ENCODE results near the gene FAM114A1. TPM values are rescaled to one million over a fixed set of nuclear protein-coding genes. Genes with fewer than 3 reads are reported as not detected.

The FAM114A1 gene
- total RNA-seq, 3 donors from 2014 or later = 59.1 to 94.7 (median 62.5) TPM

DNA sequence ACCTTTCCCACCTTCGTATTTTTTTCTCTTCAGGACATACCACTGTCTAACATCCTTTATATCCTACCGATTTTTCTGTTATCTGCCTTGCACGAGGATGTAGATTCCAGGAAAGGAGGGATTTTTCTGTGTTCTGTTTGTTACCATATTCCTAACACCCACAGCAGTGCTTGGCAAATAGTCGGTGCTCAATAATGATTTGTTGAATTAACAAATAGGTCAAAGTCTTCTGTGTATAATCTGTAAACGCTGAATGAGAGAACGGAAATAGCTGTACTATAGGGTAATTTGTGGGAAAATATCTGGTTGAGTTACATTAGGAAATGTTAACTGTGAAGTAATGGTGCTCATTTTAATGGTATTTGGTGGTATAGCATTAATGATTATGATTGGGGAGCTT is 83.1 kb downstream of the FAM114A1 start:
- Histone ChIP-seq H3K9me3 (no peaks in the 10 kb centered on the region), H3K36me3 (ENCODE audit: low read depth) (no peaks in the 10 kb centered on the region), H3K4me3 (no peak overlapping the region), H3K4me1 (ENCODE audit: low read depth) (no peaks in the 10 kb centered on the region)
- no peak for ATAC-seq
- TF ChIP-seq, protein P1, sequence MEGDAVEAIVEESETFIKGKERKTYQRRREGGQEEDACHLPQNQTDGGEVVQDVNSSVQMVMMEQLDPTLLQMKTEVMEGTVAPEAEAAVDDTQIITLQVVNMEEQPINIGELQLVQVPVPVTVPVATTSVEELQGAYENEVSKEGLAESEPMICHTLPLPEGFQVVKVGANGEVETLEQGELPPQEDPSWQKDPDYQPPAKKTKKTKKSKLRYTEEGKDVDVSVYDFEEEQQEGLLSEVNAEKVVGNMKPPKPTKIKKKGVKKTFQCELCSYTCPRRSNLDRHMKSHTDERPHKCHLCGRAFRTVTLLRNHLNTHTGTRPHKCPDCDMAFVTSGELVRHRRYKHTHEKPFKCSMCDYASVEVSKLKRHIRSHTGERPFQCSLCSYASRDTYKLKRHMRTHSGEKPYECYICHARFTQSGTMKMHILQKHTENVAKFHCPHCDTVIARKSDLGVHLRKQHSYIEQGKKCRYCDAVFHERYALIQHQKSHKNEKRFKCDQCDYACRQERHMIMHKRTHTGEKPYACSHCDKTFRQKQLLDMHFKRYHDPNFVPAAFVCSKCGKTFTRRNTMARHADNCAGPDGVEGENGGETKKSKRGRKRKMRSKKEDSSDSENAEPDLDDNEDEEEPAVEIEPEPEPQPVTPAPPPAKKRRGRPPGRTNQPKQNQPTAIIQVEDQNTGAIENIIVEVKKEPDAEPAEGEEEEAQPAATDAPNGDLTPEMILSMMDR (IDR thresholded peaks at IDR 0.05) = no peak
- intact Hi-C loops (cut with DNase I, micrococcal nuclease) = no loop called here
- DNase-seq = no peak

DNA sequence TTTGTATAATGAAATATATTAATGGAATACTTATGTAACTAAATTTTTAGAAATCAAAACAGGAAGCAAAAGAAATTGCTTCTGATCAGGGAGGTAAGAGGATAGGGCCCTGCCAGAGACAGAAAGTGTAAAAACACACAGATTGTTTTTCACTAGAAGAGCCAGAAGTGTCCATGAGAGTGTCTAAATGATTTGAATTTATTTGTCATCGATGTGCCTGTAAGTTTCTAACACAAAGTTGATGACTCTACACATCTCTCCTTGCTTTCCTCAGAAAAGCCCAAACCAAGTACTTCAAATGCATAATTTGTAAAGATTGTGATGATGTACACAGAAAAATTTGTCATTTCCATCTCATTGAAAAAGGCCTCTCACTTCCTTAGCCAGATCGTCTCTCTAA is 84.0 kb downstream of the FAM114A1 start:
- DNase-seq (no peak), ATAC-seq (no peak)
- intact Hi-C loops (cut with DNase I, micrococcal nuclease) = no loop called here
- no peaks in the 10 kb centered on the region for H3K9me3 ChIP-seq
- no peaks in the 10 kb centered on the region for H3K36me3 ChIP-seq (ENCODE audit: low read depth)
- H3K4me1 ChIP-seq (ENCODE audit: low read depth) = no peaks in the 10 kb centered on the region
- no peak overlapping the region for H3K4me3 ChIP-seq
- TF ChIP-seq, protein P1 (IDR thresholded peaks at IDR 0.05) = no peak

DNA sequence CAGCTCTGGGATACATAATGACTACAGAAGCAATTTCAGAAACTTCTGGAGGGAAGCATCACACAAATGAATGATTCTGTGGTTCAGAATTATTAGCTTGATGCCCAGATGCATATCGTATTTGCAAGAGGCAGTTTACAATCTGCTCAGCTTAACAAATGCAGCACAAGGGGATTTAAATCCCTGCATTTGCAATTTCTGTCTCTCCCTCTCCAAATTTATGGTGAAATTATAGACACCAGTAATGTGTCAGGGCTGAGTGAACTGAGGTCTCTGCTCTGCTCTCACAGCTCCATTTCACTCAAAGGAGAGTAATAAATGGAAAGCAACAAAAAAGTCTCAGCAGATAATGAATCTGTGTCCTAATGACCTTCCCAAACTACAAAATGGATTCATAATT is 84.4 kb downstream of the FAM114A1 start:
- intact Hi-C loops (cut with DNase I, micrococcal nuclease) = no loop called here
- Histone ChIP-seq H3K9me3 (no peaks in the 10 kb centered on the region), H3K4me3 (no peak overlapping the region), H3K36me3 (ENCODE audit: low read depth) (no peaks in the 10 kb centered on the region), H3K4me1 (ENCODE audit: low read depth) (no peaks in the 10 kb centered on the region)
- DNase-seq (no peak), ATAC-seq (no peak)
- TF ChIP-seq, protein P1 (IDR thresholded peaks at IDR 0.05) = no peak

DNA sequence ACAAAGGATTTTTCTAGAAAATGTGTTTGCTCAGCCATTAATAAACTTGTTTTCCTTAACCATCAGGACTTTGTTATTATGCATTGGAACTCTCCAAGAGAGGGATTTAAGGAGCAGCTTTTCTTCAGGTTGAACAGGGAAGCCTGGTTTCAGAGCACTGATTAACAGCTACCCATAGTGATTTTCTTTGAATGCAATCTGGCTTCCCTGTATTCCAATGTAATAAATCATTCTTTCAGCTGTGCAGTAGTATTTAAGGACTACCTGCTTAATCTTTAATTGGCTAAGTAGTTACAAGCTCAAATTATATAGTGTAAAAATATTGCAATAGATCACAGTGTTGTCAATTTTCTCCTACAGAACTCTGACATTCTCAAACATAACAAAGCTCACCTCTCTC is 87.1 kb downstream of the FAM114A1 start:
- no peak overlapping the region for H3K4me3 ChIP-seq
- H3K4me1 ChIP-seq (ENCODE audit: low read depth) = no peaks in the 10 kb centered on the region
- ATAC-seq = no peak
- intact Hi-C loops (cut with DNase I, micrococcal nuclease) = no loop called here
- H3K9me3 ChIP-seq = no peaks in the 10 kb centered on the region
- H3K36me3 ChIP-seq (ENCODE audit: low read depth) = no peaks in the 10 kb centered on the region
- TF ChIP-seq, protein P1 (IDR thresholded peaks at IDR 0.05) = no peak
- DNase-seq = no peak

DNA sequence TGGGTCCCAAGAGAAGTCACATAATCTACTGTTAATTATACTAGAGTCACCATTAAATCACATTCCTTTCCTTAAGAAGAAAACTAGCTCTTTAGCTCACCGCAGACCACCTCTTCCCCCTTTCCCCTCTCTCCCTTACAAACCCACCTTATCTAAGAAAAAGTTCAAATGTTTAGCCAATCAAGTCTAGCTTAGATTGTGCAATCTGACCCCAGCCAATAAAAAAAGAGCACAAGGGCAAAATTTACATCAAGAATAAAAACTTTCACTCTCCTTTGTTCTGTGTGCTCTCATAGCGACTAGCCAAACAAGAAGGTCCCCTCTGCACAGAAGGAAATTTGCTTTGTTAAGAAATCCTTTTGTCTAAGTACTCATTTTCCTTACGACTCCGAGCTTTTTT is 88.4 kb downstream of the FAM114A1 start:
- H3K4me1 ChIP-seq (ENCODE audit: low read depth) = no peaks in the 10 kb centered on the region
- TF ChIP-seq, protein P1 (IDR thresholded peaks at IDR 0.05) = no peak
- H3K36me3 ChIP-seq (ENCODE audit: low read depth) = no peaks in the 10 kb centered on the region
- no peak for ATAC-seq
- H3K9me3 ChIP-seq = no peaks in the 10 kb centered on the region
- no peak for DNase-seq
- intact Hi-C loops (cut with DNase I, micrococcal nuclease) = no loop called here
- H3K4me3 ChIP-seq = no peak overlapping the region

DNA sequence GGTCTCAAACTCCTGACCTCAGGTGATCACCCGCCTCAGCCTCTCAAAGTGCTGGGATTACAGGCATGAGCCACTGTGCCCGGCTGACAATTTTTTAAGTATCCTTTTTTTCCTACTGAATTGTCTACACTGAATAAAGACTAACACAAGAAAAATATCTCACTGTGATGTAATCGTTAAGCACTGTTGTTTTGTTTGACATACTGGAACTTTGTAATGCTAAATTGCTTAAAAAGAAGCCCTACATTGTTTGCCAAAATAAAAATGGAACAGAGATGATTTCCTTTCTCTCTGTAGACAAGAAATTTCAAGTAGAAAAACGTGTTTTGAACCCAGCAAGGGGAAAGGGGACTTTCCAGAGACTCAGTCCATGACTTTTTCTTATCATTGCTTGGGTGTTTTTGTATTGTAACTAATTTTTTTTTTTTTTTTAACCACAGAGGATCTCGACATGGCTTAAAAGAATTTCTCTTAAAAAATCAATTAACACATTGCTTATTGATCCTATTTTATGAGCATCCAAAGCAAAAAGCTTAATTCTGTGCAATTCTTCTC is 89.7 kb downstream of the FAM114A1 start:
- ATAC-seq (no peak), DNase-seq (no peak)
- intact Hi-C loops (cut with DNase I, micrococcal nuclease) = no loop called here
- H3K4me1 ChIP-seq (ENCODE audit: low read depth) = no peaks in the 10 kb centered on the region
- H3K9me3 ChIP-seq = no peaks in the 10 kb centered on the region
- TF ChIP-seq, protein P1 (IDR thresholded peaks at IDR 0.05) = no peak
- no peaks in the 10 kb centered on the region for H3K36me3 ChIP-seq (ENCODE audit: low read depth)
- H3K4me3 ChIP-seq = no peak overlapping the region
